Ishikawa (cell line): ENCODE data around the gene CTNND2.

ENCODE experiments used
- CEBPB ChIP-seq: IDR thresholded peaks from 2 replicates; pipeline ENCODE4 v1.6.1; 2012
- CREB1 ChIP-seq: IDR thresholded peaks from 2 replicates; pipeline ENCODE4 v1.6.1; 2012; ENCODE audit warnings: low read depth
- EP300 ChIP-seq: IDR thresholded peaks from 2 replicates; pipeline ENCODE4 v1.6.1; 2012; ENCODE audit warnings: borderline replicate concordance
- MAX ChIP-seq: IDR thresholded peaks from 2 replicates; pipeline ENCODE4 v1.6.1; 2012
- RAD21 ChIP-seq: IDR thresholded peaks from 2 replicates; pipeline ENCODE4 v1.6.1; 2012; ENCODE audit warnings: low read depth
- USF1 ChIP-seq: IDR thresholded peaks from 2 replicates; pipeline ENCODE4 v1.6.1; 2012
- YY1 ChIP-seq: IDR thresholded peaks from 2 replicates; pipeline ENCODE4 v1.6.1; 2012; ENCODE audit warnings: low read depth

GRCh38 chr5:11335881-11336760 lies 568.1 kb downstream of the CTNND2 start:
- TF ChIP-seq CREB1 = no peak
- TF ChIP-seq MAX = no peak
- no peak for TF ChIP-seq CEBPB
- no peak for TF ChIP-seq RAD21
- no peak for TF ChIP-seq EP300
- no peak for TF ChIP-seq USF1
- no peak for TF ChIP-seq YY1
